ENCODE data around the gene PDZD2.
"Not testable (repeated sequence)": the region's sequence is repeated elsewhere in the genome, so short reads cannot be mapped to it uniquely, and the experiment has no call there.

The PDZD2 gene

GRCh38 chr5:32057187-32058096 is 418.5 kb downstream of the PDZD2 start:
- no peak for DNase-seq

- no peak for DNase-seq
These were observed 419.2 kb downstream of the PDZD2 start for GRCh38 chr5:32058101-32058500.

- DNase-seq = no peak
These were observed 420.1 kb downstream of the PDZD2 start for GRCh38 chr5:32058997-32059396.

- DNase-seq = no peak
These were observed 421.0 kb downstream of the PDZD2 start for GRCh38 chr5:32059761-32060530.

- no peak for DNase-seq
These were observed 422.3 kb downstream of the PDZD2 start for GRCh38 chr5:32061236-32061635.

GRCh38 chr5:32066448-32066847 is 427.5 kb downstream of the PDZD2 start:
- no peak for DNase-seq

GRCh38 chr5:32067774-32068470 is 429.0 kb downstream of the PDZD2 start:
- DNase-seq = no peak

GRCh38 chr5:32068561-32068960 is 429.6 kb downstream of the PDZD2 start:
- no peak for DNase-seq

GRCh38 chr5:32069396-32069795 is 430.5 kb downstream of the PDZD2 start:
- DNase-seq = no peak

- no peak for DNase-seq
These were observed 432.5 kb downstream of the PDZD2 start for GRCh38 chr5:32071351-32071944.

GRCh38 chr5:32072054-32072453 is 433.1 kb downstream of the PDZD2 start:
- DNase-seq = no peak

- no peak for DNase-seq
These were observed 435.5 kb downstream of the PDZD2 start for GRCh38 chr5:32074401-32074800.

GRCh38 chr5:32076699-32077695 is 438.1 kb downstream of the PDZD2 start:
- peak; percentile 60 for DNase-seq

GRCh38 chr5:32078855-32079254 is 439.9 kb downstream of the PDZD2 start:
- DNase-seq = not testable (repeated sequence)

GRCh38 chr5:32080565-32080964 is 441.6 kb downstream of the PDZD2 start:
- DNase-seq = not testable (repeated sequence)

GRCh38 chr5:32082701-32083100 is 443.8 kb downstream of the PDZD2 start:
- DNase-seq = no peak

- no peak for DNase-seq
These were observed 445.1 kb downstream of the PDZD2 start for GRCh38 chr5:32083981-32084430.

GRCh38 chr5:32087086-32088082 is 448.5 kb downstream of the PDZD2 start:
- DNase-seq = no peak

GRCh38 chr5:32088214-32088613 is 449.3 kb downstream of the PDZD2 start:
- DNase-seq = no peak

Measured in CD4-positive, alpha-beta T cell treated with Interleukin-6 for 4 hours (primary cell).